Measurements from ENCODE around the gene ENSA.
A peak's percentile ranks its signal among the peaks of the same experiment; 100 is the strongest.
"Not testable (repeated sequence)": the region's sequence is repeated elsewhere in the genome, so short reads cannot be mapped to it uniquely, and the experiment has no call there.

ENSA gene

DNA sequence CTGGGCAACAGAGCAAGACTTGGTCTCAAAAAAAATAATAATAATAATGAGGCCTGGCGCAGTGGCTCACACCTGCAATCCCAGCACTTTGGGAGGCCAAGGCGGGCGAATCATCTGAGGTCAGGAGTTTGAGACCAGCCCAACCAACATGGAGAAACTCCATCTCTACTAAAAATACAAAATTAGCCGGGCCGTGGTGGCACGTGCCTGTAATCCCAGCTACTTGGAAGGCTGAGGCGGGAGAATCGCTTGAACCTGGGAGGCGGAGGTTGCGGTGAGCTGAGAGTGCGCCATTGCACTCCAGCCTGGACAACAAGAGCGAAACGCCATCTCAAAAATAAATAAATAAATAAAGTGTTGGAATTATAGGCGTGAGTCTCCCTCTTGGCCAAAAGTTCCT lies 47.5 kb downstream of the ENSA start:
- not testable (repeated sequence) for DNase-seq (ENCODE audit: low read depth in 2 of 2, low spot score in 1 of 2)

DNA sequence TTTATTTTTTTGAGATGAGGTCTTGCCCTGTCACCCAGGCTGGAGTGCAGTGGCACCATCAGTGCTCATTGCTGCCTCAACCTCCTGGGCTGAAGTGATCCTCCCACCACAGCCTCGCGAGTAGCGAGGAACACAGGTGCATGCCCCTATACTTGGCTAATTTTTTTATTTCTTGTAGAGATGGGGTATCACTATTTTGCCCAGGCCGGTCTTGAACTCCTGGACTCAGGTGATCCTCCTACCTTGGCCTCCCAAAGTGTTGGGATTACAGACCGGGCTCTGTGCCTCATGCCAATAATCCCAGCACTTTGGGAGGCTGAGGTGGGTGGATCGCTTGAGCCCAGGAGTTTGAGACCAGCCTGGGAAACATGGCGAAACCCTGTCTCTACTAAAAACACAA lies 48.0 kb downstream of the ENSA start:
- not testable (repeated sequence) for DNase-seq (ENCODE audit: low read depth in 2 of 2, low spot score in 1 of 2)

- not testable (repeated sequence) for DNase-seq (ENCODE audit: low read depth in 2 of 2, low spot score in 1 of 2)
Observed at GRCh38 chr1:150580966-150581365, 48.4 kb downstream of the ENSA start.

DNA sequence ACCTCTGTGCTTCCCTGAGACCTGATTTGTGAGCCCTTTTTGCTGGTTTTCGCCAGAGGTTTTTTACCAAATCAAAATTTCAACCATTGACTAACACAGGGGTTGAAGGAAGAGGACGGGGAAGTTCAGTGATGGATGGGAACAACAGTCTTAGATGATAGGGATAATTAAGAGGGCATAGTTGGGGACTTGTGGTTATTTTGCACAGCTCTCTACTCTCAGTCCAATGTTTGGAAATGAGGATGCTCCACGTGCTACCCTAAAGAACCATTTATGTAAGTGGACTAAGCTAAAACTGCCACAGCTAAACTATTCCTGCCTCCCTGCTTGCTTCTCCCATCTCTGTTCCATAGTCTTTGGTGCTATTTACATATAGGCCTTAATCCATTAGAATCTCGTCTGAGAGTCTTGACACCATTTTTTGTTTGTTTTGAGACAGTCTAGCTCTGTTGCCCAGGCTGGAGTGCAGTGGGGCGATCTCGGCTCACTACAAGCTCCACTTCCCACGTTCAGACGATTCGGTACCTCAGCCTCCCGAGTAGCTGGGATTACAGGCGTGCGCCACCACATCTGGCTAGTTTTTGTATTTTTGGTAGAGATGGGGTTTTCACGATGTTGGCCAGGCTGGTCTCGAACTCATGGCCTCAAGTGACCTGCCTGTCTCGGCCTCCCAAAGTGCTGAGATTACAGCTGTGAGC lies 49.3 kb downstream of the ENSA start:
- DNase-seq (ENCODE audit: low read depth in 2 of 2, low spot score in 1 of 2), result no peak

DNA sequence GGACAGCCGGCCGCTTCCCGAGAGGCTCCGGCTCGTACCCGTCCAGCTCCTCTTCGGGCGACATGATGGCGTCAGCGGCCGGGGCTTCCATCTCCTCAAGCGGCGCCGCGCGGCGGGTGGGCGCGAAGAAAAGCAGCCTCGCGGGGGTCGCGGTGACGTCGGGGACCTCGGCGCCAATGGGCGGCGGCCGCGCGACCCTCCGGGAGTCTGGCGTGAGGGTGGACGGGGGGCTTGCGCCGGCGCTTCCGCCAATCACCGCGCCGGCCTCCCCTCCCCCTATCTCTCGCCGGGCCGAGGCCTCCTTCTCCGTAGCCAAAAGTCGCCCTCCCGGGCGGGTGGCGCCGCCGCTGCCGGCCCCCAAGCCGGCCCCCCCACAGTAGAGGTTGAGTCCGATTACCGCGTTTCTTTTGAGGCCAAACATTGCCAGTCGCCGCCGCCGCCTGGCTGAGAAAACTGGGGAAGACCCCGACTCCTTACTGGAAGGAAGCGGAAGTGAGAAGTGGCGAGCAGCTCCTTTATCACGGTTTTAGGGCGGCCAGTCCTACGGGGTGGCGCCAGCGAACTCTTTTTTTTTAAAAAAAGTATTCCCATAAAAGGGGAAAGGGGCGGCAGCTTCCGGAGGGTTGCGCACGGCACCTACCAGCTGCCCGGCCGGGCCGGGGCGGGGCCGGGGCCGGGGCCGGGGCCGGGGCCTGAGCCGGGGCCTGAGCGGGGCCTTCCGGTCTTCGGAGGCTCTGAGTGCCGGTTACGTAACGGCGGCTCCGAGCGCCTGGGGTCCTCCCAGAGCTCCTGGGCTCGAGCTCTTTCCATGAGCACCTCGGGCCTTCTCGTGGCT lies 50.1 kb downstream of the ENSA start, which contains the start of gene MCL1:
TSS of gene MCL1 (minus strand) at position 501 of the 835 bp plus-strand sequence. CDS start at position 421, 80 bp downstream.
- DNase-seq (ENCODE audit: low read depth in 2 of 2, low spot score in 1 of 2), result peak; percentile 80 to 82

- DNase-seq (ENCODE audit: low read depth in 2 of 2, low spot score in 1 of 2), result no peak
Observed at GRCh38 chr1:150578272-150579109, 50.9 kb downstream of the ENSA start.

DNA sequence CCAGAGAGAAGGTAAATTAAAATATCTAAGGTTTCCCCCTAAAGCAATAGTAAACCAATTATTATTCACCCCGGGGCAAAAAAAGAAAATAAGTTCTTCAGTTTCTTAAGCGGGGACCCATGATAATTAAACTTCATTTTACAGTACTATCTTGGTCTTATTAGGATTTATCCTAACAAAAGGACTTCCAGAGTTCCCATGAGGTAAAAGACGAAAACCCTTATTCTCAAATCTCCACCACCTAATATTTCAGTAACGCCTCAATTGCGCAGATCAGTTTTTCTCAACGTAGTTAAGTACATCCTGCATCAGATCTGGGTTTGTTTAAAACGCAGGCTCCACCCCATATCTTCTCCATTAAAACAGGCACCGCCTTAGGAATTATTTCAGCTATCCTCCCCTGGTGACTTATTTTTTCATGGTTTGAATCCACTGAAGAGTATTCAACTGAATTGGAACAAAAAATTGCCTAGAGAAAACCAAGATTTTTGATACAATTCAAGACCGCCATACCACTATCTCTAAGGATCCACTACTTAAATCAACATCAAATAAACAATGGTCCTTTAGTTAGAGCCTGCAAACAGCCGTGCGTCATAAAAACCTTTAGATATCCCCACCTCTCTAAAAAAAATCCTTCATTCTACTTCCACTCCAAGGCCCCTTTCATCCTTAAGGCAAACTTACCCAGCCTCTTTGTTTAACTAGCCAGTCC lies 51.7 kb downstream of the ENSA start:
- no peak for DNase-seq (ENCODE audit: low read depth in 2 of 2, low spot score in 1 of 2)

GRCh38 chr1:150576794-150577556 lies 52.4 kb downstream of the ENSA start:
- no peak for DNase-seq (ENCODE audit: low read depth in 2 of 2, low spot score in 1 of 2)

GRCh38 chr1:150576367-150576711 lies 53.1 kb downstream of the ENSA start:
- DNase-seq (ENCODE audit: low read depth in 2 of 2, low spot score in 1 of 2), result no peak

DNA sequence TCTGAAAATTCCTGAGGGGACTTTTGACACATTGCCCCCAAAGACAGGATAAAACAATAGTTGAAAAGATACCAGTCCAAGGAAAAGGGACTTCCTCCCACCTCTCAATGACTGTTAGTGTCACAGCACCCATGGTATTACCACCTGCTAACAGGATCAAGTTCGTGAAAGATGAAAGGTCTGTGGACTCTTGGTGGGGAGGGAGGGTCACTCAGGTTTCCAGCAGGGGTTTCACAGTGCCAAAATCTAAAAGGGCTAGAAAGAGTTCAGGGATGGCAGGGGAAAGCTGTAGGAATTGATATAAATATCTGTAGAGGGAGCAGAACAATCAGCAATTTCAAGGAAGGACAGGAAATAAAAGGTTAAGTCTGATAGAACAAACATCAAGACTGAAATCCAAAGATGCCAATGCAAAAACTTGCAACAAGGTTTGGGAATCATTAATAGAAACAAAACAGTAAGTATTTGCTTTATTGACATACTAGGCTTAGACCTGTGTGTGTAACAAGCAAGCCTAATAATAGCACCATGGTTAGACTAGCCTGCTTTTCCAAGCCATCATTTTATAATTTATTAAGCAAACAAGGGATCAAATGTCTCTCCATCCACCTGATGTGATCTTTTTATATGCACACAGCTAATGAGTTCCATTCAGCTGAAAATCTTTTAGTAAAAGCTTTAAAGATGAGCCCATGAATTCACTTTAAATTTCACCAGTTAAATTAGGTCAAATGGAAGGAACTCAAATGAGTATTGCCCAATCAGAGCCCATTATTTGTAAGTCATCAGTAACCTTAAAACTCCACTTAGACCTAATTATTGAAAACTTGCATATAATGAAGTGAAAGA lies 53.7 kb downstream of the ENSA start:
- DNase-seq (ENCODE audit: low read depth in 2 of 2, low spot score in 1 of 2), result no peak

DNA sequence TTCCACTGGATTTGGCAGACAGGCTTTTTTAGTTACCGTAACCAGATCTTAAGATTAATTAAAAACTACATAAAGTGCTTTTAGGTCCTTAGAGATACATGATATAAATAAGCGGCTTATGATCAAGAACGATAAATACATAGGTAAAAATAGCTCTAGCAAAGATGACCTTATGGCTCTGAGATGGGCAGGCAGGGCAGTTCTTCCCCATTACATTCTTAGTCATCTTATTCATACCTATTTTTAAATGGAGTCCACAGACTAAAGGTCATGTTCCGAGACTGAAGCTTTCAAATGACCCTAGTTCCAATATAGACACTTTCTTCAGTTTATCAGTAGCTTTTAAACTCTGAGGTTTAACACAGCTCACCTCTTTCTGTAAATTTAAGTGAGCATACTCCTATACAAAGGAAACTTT lies 54.3 kb downstream of the ENSA start:
- DNase-seq (ENCODE audit: low read depth in 2 of 2, low spot score in 1 of 2), result no peak

GRCh38 chr1:150574260-150575071 lies 54.9 kb downstream of the ENSA start:
- DNase-seq (ENCODE audit: low read depth in 2 of 2, low spot score in 1 of 2), result no peak

DNA sequence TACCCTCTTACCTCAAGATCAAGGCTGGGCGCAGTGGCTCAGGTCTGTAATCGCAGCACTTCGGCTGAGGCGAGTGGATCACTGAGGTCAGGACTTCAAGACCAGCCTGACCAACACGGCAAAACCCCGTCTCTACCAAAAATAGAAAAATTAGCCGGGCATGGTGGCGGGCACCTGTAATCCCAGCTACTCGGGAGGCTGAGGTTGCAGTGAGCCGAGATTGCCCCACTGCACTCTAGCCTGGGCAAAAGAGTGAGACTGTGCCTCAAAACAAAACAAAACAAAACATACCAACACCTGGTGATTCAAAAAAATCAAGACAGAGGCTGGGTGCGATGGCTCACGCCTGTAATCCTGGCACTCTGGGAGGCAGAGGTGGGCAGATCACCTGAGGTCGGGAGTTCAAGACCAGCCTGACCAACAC lies 55.8 kb downstream of the ENSA start:
- DNase-seq (ENCODE audit: low read depth in 2 of 2, low spot score in 1 of 2), result not testable (repeated sequence)

DNA sequence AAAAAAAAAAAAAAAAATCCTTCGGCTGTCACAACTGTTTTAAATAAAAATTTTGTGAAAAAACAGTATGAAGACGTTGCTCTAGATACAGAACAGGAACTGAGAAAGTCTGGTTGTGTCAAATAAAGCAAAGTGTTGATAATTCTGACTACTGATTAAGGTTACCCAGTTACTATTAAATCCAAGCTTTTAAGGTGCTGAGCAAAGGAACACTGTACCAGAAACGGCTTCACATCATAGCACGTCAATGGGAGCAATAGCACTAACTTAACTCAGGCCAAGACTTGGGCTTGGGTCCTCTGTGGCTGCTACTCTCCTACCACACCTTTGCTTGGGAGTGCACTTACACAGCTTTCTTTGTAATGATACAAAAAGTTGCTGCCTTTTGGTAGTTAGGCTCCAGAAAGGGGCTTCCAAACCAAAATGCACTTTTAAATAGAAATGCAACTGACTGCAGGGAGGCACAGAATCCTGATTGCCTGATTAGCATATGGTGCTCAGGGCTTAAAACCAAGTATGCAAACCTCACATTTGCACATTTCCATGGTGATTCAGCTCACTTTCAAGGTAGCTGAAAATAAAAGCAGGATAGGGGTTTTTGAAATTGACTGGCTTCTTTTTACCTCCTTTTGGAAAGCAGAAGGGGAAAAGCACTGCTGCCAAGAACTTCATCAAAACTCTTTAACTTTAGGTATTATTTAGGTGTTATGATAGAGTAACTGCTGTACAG lies 56.3 kb downstream of the ENSA start:
- DNase-seq (ENCODE audit: low read depth in 2 of 2, low spot score in 1 of 2), result no peak

All from stimulated activated CD8-positive, alpha-beta memory T cell treated with anti-CD3 and anti-CD28 coated beads, Interleukin-4, amount 100 ng/mL, for 1 hour (primary cell).